Measurements from ENCODE around the gene ATXN2.
"Not testable (repeated sequence)": the region's sequence is repeated elsewhere in the genome, so short reads cannot be mapped to it uniquely, and the experiment has no call there.

ATXN2 gene

DNA sequence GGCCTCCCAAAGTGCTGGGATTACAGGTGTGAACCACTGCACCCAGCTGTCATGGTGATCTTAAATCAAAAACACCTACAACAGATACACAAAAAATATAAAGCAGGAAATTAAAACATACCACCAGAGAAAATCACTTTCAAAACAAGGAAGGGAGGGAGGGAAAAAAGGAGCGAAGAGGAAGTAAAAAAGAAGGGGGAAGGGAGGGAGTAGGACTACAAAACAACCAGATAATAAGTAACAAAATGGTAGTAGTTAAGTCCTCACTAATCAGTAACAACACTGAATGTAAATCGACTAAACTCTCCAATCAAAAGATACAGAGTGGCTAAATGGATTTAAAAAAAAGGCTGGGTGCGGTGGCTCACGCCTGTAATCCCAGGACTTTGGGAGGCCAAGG is 104.4 kb downstream of the ATXN2 start:
- no peak for DNase-seq

DNA sequence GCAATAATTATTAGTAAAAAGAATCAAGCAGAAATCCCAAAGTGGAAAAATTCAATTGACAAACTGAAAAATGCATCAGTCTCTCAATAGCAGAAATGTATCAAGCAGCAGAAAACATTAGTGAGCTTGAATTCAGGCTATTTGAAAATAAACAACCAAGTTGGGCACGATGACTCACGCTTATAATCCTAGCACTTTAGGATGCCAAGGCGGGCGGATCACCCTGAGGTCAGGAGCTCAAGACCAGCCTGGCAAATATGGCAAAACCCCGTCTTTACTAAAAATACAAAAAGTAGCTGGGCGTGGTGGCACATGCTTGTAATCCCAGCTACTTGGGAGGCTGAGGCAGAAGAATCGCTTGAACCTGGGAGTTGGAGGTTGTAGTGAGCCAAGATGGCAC is 106.1 kb downstream of the ATXN2 start:
- DNase-seq: not testable (repeated sequence)

DNA sequence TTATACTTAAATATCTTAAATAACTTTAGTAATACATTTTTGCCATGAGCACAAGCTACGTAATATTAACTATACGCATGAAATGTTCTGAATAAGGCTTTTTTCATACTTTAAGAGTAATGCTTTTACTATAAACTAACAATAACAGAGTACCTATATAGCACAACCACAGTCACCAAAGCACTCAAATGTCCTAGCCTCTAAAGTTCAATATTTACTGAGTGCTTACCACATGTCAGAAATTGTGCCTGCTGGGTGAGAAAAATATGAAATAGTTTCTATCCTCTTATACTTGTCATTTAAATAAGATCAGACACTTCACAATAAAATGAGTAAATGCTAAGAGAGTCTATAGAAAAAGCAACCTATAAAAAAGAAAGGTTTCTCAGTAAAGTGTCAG is 110.3 kb downstream of the ATXN2 start:
- DNase-seq: no peak

DNA sequence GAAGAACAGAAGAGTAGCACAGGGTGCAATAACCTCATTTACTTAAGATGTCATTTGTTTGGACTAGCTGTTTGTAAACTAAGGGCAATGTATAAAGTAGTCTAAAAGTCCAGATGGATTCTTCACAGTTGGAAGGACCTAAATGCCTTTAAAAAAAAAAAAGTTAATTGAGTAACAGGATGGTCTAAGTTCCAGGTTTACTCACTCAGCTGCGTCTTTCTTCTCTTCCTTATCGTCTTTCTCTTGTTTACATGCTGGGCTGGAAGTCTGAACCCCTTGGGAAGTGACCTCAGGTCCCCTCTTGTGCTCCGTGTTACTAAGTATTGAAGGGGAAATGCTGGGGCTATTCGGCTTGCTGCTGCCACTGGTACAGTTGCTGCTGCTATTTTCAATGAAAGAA is 110.8 kb downstream of the ATXN2 start:
- DNase-seq: no peak

DNA sequence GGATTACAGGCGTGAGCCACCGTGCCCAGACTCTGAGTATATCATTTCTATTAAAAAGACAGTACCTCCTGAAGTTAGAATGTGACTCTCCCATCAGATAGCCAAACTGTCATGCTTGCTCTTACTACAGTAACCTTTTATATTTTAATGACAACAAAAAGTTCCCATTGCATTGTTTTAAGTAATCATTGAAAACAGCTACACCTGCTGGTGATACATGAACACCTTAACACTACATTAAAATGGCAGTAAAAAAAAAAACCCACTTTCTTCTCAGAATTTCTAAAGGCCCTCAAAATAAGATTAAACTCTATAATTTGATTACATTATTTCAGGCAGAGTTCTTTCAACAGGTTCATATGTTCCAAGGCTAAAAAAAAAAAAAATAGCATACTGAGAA is 116.7 kb downstream of the ATXN2 start:
- no peak for DNase-seq

DNA sequence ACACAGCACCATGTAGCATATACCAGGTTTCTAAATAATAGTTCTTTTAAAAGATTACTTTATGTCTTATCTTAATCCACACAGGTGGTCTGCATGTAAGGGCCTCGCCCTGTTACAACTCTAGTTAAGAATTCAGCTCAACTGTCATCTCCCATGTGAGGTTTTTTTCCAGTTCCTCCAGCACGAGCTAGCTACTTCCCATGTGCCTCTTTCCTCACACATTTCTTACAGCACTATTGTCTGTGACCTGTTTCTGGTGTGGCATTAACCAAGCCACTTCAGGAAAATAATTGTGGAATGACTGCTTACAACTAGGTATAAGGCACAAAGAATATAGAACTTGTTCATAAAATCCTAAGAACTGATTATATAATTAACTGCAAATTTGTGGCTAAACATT is 127.9 kb downstream of the ATXN2 start:
- DNase-seq: no peak

DNA sequence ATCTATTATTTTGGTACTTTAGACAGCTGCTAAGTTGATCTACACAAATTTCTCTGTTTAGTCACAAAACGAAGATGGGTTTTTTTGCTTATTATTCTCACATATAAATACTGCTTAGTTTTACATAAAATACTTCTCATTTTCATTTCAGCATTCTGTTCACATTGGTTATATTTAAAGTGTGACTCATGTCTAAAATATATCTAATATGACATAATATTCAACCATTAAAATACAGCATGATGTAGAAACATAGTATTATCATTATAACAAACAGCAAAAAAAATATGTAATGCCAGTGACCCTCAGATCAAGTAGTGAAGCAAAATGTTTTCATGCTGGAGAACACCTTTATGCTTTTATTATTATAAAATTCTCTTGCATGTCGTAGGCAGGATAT is 129.7 kb downstream of the ATXN2 start:
- no peak for DNase-seq

DNA sequence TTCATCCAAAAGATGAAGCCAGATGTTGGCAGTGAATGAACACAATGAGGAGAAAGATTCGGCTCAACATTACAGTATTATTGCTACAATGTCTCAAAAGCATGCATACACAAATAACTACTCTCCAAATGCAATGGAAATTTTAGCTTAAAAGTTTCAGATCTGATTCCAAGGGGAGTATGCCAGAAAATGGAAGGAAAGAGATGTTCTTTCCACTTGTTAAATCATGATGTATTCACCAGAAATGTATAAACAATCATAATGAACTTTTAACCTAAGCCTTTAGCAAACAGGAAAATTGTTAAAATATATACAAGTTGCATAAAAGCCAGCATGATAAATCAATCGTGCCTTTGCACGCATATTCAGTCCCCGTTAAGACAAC is 131.3 kb downstream of the ATXN2 start:
- DNase-seq: no peak

DNA sequence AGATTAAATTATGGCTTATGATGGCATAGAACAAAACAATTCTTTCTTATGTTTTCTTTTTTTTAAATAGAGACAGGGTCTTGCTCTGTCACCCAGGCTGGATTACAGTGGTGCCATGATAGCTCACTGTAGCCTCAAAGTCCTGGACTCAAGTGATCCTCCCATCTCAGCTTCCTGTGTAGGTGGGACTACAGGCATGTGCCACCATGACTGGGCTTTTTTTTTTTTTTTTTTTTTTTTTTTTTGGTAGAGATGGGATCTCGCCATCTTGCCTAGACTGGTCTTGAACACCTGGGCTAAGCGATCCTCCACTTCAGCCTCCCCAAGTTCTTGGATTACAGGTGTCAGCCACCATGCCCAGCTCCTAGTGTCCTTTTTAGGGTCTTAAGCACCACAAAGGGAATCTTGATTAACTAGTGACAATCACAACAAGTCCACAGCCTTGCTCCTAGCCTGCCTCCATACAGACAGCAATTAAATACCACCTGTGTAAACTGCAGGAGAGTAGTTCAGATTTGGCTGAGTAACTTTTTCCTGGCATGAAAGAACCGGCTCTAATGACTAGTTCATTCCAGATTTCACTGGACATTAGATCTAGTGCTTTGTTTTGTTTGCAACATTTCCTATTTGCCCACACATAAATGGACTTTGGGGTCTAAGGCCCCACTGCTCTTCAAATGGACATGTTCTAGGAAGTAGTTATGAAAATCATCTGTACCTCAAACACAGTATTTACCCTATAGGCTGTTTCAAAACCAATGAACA is 131.8 kb downstream of the ATXN2 start:
- DNase-seq: no peak

DNA sequence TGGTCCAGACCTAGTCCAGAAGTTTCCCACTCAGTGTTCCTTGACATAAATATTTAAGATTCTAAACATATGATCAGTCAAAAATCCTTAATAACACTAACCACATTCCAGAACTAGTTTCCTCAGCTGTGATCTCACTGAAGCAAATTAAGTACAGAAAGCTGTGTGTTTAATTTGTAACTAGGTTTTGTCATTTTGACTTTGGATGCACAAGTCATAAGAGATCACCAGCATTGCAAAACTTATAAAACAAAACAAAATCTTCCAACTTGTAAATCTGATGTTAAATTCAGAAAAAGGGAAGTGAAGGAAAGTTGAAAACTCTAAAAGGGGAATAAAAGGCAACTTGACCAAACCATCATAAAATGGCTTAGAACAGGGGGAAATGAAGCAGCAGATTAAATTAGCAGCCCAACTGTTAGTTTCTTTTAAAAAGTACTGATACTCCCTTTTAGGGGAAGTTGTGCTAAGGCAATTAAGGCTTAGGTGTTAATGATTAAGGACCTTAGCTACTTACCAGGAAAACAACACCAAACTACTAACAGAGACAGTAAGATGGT is 136.8 kb downstream of the ATXN2 start:
- no peak for DNase-seq

DNA sequence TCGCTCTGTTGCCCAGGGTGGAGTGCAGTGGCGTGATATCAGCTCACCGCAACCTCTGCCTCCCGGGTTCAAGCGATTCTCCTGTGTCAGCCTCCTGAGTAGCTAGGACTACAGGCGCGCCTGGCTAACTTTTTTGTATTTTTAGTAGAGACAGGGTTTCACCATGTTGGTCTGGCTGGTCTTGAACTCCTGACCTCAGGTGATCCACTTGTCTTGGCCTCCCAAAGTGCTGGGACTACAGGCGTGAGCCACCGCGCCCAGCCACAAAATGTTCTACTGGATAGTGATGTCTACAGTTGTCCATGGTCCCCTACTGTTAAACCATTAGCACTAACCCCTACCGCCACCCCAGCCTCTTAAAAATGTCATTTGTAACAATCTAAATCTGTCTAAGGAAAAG is 139.0 kb downstream of the ATXN2 start:
- DNase-seq: not testable (repeated sequence)

DNA sequence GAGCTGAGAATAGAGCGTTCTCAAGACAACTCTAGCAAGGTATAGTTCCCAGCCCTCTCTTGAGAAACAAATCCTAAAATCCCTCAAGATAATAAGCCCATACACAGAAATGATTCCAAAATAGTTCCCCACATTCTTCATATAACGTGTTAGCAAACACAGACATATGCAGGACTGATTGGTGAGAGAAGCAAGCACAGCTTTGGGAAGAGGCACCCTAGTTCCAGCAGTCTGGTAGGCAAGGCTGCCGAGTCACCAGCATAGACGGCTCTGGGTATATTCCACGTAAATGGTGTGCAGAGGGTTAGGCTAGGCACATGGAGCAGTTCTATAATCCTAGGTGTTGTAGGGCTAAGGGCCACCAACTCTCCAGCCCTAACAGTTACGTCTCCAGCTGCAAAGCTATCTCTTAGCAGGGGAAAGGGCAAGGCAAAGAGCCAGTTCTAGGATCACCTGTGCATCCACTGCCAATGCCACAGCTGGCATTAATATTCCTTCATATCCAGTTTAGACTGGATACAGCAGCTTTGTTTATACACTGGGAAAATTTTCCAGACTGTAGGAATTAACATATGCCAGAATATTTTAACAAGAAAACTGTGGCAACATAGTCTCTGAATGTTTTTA is 140.5 kb downstream of the ATXN2 start:
- DNase-seq: no peak

DNA sequence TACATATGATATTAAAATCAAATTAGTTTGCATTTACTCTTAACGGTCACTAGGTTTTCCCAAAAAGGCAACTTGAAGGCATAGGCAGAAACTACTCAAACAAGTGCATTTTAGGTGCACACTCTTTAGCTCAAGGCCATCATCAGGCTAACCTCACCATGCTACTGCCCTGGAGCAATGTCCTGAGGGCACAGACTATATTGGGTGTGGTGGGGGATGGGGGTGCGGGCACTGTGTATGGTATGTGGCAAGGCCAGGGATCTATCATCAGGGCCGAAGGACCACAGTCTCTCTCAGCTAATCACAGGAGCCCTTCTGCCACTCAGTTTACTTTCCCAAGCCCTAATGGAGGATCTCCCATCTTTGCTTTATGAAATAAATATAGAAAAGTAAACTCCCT is 141.5 kb downstream of the ATXN2 start:
- no peak for DNase-seq

DNA sequence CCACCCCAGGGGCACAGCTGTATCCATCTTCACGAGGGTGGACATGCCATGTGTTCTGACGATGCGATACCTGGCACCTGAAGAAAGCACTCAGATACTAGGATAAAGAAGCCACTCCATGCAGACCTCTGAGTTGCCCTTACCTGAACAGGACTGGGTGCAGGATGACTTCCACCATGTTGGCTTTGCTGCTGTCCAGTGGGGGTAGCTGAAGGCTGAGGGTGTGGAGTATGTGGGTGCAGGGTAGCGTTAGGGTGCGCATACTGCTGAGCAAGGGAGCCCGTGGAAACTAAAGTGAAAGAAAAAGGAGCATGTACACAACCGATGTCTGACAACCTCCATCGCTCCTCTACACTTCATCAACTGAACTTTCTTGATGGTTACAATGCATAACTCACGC is 142.0 kb downstream of the ATXN2 start:
- DNase-seq: no peak

DNA sequence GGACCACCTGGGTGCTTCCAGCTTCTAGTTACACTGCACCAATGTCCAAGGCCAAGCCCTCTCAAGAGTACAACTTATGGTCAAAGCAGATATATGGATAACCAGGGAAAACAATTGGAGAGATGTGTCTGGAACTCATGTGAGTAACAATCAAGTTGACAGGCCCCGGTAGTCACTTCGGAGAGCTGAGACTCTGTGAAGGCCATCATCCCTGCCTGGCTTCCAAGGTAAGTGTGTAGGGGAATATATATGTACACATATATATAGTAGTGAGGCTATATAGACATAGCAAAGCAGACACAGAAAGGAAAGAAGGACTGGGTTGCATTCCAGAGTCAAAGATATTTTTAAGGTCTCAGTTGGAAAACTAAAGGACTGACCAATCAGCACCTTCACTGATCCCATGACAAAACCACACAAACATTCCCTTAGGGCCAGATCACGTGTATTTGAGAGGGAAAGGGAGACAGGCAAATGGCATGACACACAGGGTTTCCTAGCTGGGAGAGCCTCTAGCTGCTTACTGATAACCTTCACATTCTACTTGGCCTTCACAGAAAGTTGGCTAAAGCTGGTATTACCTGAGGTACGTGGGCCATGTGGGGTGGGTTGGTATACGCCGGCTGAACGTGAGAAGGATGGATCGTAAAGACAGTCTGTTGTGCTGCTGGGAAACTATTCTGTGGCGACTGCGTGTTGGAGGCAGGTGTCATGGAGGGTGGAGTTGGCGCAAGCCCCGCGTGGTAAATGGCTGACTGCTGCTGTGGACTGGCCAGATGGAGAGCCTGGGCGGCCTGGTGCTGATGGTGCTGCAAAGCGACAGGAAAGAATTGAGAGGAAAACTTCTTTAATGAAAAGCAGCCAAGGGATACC is 143.4 kb downstream of the ATXN2 start:
- DNase-seq: no peak

DNA sequence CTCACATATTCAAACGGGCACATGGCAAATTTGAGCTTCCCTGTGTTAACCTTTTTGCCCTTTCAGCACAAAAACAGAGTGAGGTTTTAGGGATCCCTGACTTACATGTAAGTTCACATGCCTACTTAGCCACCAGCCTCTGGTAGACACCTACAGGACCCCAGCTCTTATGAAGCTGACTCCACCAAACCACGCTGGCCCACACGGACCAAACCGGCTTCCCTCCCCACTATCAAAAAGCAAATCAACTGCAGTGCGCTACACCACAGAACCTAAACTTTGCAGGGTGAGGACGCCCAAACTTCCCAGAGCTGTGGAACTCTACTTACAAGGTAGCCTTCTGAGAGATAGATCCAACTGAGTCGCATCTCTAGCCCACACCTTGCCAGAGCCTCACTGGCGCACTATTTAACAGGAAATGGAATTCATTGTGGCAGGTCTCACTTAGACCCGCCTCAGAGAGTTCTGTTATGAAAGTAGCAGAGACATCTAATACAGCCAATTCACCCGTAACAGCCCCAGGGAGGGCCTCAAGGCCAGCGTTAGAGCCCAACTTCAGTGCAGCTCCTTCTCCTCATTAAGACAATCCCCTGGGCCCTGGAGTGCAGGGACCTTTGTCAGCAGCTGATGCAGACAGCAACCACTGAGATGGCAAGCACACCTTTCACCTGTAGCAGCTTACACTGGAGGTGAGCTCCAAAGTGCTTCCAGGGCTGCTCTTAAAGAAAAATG is 144.2 kb downstream of the ATXN2 start:
- no peak for DNase-seq

DNA sequence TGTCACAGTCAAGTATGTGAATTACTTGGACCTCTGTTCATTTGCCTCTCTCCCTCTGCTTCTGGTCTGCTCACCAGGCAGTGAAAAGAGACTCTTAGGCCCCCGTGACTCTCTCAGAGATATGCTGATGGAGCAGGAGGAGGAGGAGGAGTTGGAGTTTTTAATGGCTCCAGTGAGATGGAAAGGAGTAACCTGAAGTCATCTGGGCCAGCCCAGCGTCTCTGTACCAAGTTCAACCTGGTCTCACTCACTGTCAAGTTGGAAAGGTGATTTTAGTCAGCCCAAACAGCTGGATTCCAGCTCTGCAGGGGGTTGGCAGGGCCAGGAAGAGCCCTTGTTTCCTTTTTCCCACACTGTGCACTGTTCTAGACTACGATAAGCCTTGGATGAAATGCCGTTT is 144.8 kb downstream of the ATXN2 start:
- DNase-seq: no peak

DNA sequence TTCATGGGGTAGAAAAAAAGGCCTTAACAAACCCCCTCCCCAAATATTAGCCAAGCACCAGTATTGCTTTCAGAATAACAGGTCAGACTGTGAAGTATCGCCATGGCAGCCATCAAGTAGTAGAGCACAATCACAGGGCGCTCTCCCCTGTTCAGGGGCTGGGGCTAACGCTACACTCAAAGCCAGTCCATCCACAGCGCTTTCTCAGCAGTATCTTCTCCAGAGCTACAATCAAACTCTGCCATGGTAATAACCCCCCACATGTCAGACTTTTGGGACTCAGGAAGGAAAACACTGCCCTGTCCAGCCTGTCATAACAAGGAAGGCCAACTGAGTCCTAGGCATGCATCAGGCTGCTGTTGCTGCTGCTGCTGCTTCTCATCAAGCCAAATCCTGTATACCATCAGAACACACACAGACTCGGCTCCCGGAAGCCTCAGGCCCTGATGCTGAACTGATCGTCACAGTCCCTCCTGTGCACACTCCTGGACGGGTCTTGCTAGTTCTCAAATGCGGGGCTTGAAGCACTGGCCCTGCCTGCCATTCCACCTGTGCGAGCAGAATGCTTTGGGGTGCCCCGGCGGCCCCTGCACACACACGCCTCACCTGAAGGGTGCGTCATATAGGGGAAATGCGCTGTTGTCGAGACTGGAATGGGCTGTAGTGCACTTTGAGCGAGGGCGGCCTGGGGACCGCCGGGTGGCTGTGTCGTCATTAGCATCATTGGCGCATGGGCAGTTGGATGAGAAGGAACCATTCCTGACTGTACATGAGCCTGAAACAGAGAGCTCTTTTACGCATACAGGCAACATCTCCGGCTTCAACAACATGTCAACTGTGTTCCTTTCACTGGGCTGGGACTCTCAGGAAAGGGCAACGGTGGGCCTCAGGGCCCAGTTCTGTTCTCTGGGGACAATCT is 145.8 kb downstream of the ATXN2 start:
- no peak for DNase-seq

DNA sequence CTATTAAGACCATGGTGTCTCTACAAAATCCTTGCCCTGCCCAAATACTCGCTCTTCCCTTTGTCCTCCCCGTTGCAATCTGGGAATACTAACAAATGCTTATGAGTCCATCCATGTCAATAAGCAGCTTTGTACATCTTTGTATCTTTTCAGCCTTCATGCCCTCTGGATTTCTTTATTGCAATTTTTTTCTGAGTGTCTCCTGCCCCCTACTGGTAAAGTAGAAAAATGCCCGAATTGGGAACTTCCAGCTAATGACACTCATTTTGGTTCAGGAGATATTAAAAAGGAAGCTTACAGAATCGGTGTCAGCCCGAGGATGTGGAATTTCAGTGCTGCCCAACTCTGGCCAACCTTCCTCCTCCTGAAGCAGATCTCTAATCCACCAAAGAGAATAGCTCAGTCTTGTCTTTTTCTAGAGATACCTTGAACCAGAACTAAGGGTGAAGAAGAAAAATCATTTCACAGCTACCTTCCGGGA is 147.4 kb downstream of the ATXN2 start:
- peak; percentile 11 for DNase-seq

DNA sequence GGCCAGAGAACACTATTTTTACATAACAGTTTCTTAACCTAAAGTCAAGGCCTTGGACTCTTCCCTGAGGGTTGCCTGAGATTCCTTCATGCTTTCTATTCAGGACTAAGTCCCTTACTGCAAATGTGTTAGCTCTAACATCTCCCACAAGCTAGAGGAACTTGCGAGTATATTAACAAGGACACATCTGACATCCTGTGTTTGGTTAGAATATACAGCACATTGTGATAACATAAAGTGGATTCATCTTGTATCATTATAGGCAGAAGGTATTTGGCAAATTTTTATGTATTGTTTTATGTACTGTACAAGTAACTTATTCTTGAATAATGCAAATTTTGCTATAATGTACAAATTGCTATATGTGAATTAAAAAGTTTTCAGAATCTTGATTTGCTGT is 147.9 kb downstream of the ATXN2 start:
- no peak for DNase-seq

DNA sequence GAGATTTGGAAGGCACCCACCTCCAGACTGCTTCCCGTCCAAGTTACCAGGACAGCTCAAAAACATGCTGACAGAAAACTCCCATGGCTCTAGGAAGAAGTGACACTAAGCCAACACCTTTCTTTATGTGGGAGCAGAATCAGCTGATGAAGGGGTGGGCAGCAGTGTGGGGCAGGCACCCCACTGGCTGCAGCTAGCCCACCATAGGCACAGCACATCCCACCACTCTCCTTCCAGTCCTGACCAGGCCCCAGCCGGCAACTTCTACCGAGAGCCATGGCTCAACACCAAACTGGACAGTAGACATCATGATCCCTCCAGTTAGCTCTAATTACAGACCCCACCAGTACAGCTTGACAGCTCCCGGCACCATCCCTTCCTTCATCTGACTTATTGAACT is 148.4 kb downstream of the ATXN2 start:
- no peak for DNase-seq

Measured in DMS153 (cell line).